HG02840 (cell line): ENCODE data around the gene NHSL2.
"Not testable (repeated sequence)": the region's sequence is repeated elsewhere in the genome, so short reads cannot be mapped to it uniquely, and the experiment has no call there.

ENCODE experiments used
- ATAC-seq: cut with Tn5 transposase; IDR thresholded peaks from one replicate; pipeline ENCODE4 v1.9.1; 2021; ENCODE audit warnings: mild to moderate bottlenecking, moderate library complexity, moderate number of reproducible peaks; ENCODE audit not compliant: unreplicated experiment, low FRiP score

Gene NHSL2

GRCh38 chrX:72038868-72039267, 128.2 kb downstream of the NHSL2 start:
- no peak for ATAC-seq

GRCh38 chrX:72040506-72040905, 129.9 kb downstream of the NHSL2 start:
- no peak for ATAC-seq

GRCh38 chrX:72041176-72041575, 130.5 kb downstream of the NHSL2 start:
- no peak for ATAC-seq

GRCh38 chrX:72041871-72042851, 131.5 kb downstream of the NHSL2 start:
- no peak for ATAC-seq

GRCh38 chrX:72042852-72043248, 132.2 kb downstream of the NHSL2 start:
- no peak for ATAC-seq

- no peak for ATAC-seq
Observed at GRCh38 chrX:72043636-72044035, 133.0 kb downstream of the NHSL2 start.

- no peak for ATAC-seq
Observed at GRCh38 chrX:72045141-72045540, 134.5 kb downstream of the NHSL2 start.

GRCh38 chrX:72045552-72046277, 135.1 kb downstream of the NHSL2 start:
- ATAC-seq = no peak

GRCh38 chrX:72046447-72046846, 135.8 kb downstream of the NHSL2 start:
- ATAC-seq = no peak

- no peak for ATAC-seq
Observed at GRCh38 chrX:72048510-72049455, 138.1 kb downstream of the NHSL2 start.

- no peak for ATAC-seq
Observed at GRCh38 chrX:72050011-72050410, 139.4 kb downstream of the NHSL2 start.

GRCh38 chrX:72051589-72051988, 140.9 kb downstream of the NHSL2 start:
- ATAC-seq = no peak

GRCh38 chrX:72052415-72053090, 141.9 kb downstream of the NHSL2 start:
- ATAC-seq = no peak

GRCh38 chrX:72053508-72053907, 142.9 kb downstream of the NHSL2 start:
- no peak for ATAC-seq

- ATAC-seq = no peak
Observed at GRCh38 chrX:72054779-72055489, 144.3 kb downstream of the NHSL2 start.

GRCh38 chrX:72057331-72057730, 146.7 kb downstream of the NHSL2 start:
- no peak for ATAC-seq

- ATAC-seq = no peak
Observed at GRCh38 chrX:72057849-72058248, 147.2 kb downstream of the NHSL2 start.

- not testable (repeated sequence) for ATAC-seq
Observed at GRCh38 chrX:72058346-72058745, 147.7 kb downstream of the NHSL2 start.

GRCh38 chrX:72060196-72060920, 149.7 kb downstream of the NHSL2 start:
- ATAC-seq = no peak
